ENCODE results near the gene GPR180. TPM values are rescaled to one million over a fixed set of nuclear protein-coding genes. Genes with fewer than 3 reads are reported as not detected.
A peak's percentile ranks its signal among the peaks of the same experiment; 100 is the strongest.

Gene GPR180
- total RNA-seq, 2 donors from 2014 or later: 4.6 to 6.0 TPM

DNA sequence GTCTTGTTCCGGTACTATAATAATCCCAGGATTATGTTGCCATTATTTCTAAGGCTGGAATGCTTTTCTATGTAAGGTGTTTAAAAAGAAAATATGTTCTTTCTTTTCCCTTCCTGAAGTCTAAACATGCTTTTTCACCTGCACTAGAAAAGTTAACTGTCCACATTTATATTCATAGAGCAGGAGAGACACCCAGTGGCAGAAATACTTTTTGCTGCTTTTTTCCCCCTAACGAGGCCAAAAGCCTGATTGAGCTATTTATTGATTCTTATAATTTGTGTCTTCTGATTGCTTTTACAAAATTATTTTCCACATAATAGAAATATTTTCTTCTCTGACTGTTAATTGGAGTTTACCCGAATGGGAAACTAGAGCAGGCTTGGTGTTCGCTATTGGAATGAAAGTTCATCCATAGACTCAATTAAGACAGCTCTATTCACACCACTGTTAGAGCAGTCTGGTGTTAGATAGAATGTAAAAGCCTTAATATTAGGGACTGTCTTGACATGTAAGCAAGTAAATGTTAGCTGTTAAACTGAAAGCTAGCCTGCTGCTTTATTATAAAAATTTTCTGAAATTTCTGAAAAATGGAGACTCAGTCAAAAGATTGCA is 15.8 kb downstream of the GPR180 start:
- intact Hi-C loops (cut with DNase I): loop anchor here (5.0 kb wide), 1 partner anchor 185 kb away; no protein-coding TSS in a partner anchor
- 46 to 51% methylated on average over 4 of the region's 4 CpGs for WGBS, 2 donors
- H3K9me3 ChIP-seq: no peaks in the 10 kb centered on the region
- no peaks in the 10 kb centered on the region for H3K4me1 ChIP-seq
- no peaks in the 10 kb centered on the region for H3K27me3 ChIP-seq
- TF ChIP-seq POLR2A (IDR thresholded peaks at IDR 0.05): no peak
- TF ChIP-seq CTCF (IDR thresholded peaks at IDR 0.05): peak; percentile 39 to 76 (median 68)
- H3K4me3 ChIP-seq: no peak overlapping the region
- peaks cover 0 to 3% of the 10 kb centered on the region in 2 donors for H3K36me3 ChIP-seq (replicated peaks in 1 of 2; ENCODE audit: insufficient read depth in 1 of 2, low read depth in 2 of 2)
- H3K27ac ChIP-seq: no peak overlapping the region
- peak in 1 of 4 donors; percentile 21 for DNase-seq
- ATAC-seq: peak; percentile 59

- Histone ChIP-seq H3K27me3 (no peaks in the 10 kb centered on the region), H3K9me3 (no peaks in the 10 kb centered on the region), H3K4me1 (no peaks in the 10 kb centered on the region), H3K27ac (no peak overlapping the region), H3K4me3 (no peak overlapping the region), H3K36me3 (replicated peaks in 1 of 2; ENCODE audit: insufficient read depth in 1 of 2, low read depth in 2 of 2) (peaks cover 0 to 9% of the 10 kb centered on the region in 2 donors)
- peak in 1 of 4 donors; percentile 25 for DNase-seq
- ATAC-seq: no peak
- WGBS, 2 donors: 77% methylated on average over 2 of the region's 2 CpGs
- intact Hi-C loops (cut with DNase I): no loop called here
- TF ChIP-seq POLR2A (IDR thresholded peaks at IDR 0.05) (no peak), CTCF (IDR thresholded peaks at IDR 0.05) (peak in 6 of 7 experiments; percentile 27 to 48 (median 45))
Observed at GRCh38 chr13:94620286-94620896, 18.7 kb downstream of the GPR180 start.

DNA sequence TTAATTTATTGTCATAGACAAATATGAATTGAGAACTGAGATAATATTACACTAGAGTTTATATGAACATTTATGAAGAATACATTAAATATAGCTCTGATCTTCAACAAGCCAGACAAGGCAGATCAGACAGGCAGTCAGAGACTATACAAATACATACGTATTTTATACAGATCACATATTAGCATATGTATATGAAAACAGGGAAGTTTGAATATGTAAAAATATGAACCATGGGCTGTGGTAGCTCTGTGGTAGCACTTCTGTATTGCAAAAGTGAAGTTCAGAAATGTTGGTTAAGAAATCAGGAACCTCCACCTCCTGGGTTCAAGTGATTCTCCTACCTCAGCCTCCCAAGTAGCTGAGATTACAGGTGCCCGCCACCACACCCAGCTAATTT is 20.7 kb downstream of the GPR180 start:
- Histone ChIP-seq H3K27me3 (no peaks in the 10 kb centered on the region), H3K27ac (no peak overlapping the region), H3K9me3 (no peaks in the 10 kb centered on the region), H3K4me3 (no peak overlapping the region), H3K36me3 (replicated peaks in 1 of 2; ENCODE audit: insufficient read depth in 1 of 2, low read depth in 2 of 2) (peaks cover 0 to 9% of the 10 kb centered on the region in 2 donors), H3K4me1 (no peaks in the 10 kb centered on the region)
- no peak for ATAC-seq
- 78 to 86% methylated on average over 2 of the region's 2 CpGs for WGBS, 2 donors
- intact Hi-C loops (cut with DNase I): no loop called here
- TF ChIP-seq CTCF (IDR thresholded peaks at IDR 0.05): no peak
- no peak for TF ChIP-seq POLR2A (IDR thresholded peaks at IDR 0.05)
- DNase-seq: no peak

GRCh38 chr13:94623316-94623715 is 21.7 kb downstream of the GPR180 start:
- H3K4me3 ChIP-seq: no peak overlapping the region
- TF ChIP-seq CTCF (IDR thresholded peaks at IDR 0.05) (no peak), POLR2A (IDR thresholded peaks at IDR 0.05) (no peak)
- intact Hi-C loops (cut with DNase I): no loop called here
- no peak overlapping the region for H3K27ac ChIP-seq
- no peaks in the 10 kb centered on the region for H3K27me3 ChIP-seq
- no peaks in the 10 kb centered on the region for H3K9me3 ChIP-seq
- 75 to 76% methylated on average over 4 of the region's 4 CpGs for WGBS, 2 donors
- ATAC-seq (no peak), DNase-seq (no peak)
- H3K4me1 ChIP-seq: no peaks in the 10 kb centered on the region
- H3K36me3 ChIP-seq (replicated peaks in 1 of 2; ENCODE audit: insufficient read depth in 1 of 2, low read depth in 2 of 2): peaks cover 0 to 12% of the 10 kb centered on the region in 2 donors
